HEK293T (cell line): Measurements from ENCODE around the gene TMEM179.

ENCODE experiments used
- CTCF ChIA-PET: fragments of 350-600 bp; formaldehyde crosslinking; extraction: SDS; loops from one replicate; lab custom pipeline; 2021; ENCODE audit warnings: antibody characterized with exemption, inconsistent platforms; lab: Yijun Ruan, JAX
- POLR2A ChIA-PET: fragments of 350-600 bp; formaldehyde crosslinking; extraction: SDS; loops from one replicate; lab custom pipeline; 2020; ENCODE audit warnings: antibody characterized with exemption, inconsistent platforms; lab: Yijun Ruan, JAX
- DNase-seq: peaks from one replicate; pipeline ENCODE4 v3.0.0; 2012; ENCODE audit warnings: mixed read lengths; ENCODE audit errors: extremely low spot score
- ARNT ChIP-seq: fragments of 450-650 bp; IDR thresholded peaks from 2 replicates; pipeline ENCODE4 v1.6.1; 2017; ENCODE audit warnings: mild to moderate bottlenecking
- BHLHE40 ChIP-seq: fragments of 450-650 bp; IDR thresholded peaks from 2 replicates; pipeline ENCODE4 v1.6.1; 2016; ENCODE audit warnings: mild to moderate bottlenecking, moderate library complexity, borderline replicate concordance
- CTBP1 ChIP-seq: fragments of 450-650 bp; IDR thresholded peaks from 2 replicates; pipeline ENCODE4 v1.6.1; 2016; ENCODE audit warnings: borderline replicate concordance
- ELF4 ChIP-seq: fragments of 450-650 bp; IDR thresholded peaks from 2 replicates; pipeline ENCODE4 v1.6.1; 2017; ENCODE audit warnings: antibody characterized with exemption
- FOXA1 ChIP-seq: fragments of 450-650 bp; IDR thresholded peaks from 2 replicates; pipeline ENCODE4 v1.6.1; 2016; ENCODE audit warnings: mild to moderate bottlenecking
- FOXK2 ChIP-seq: fragments of 450-650 bp; IDR thresholded peaks from 2 replicates; pipeline ENCODE4 v1.6.1; 2016; ENCODE audit warnings: mild to moderate bottlenecking
- FOXM1 ChIP-seq: fragments of 450-650 bp; IDR thresholded peaks from 2 replicates; pipeline ENCODE4 v1.6.1; 2017; ENCODE audit warnings: mild to moderate bottlenecking, borderline replicate concordance
- HDGF ChIP-seq: fragments of 450-650 bp; IDR thresholded peaks from 2 replicates; pipeline ENCODE4 v1.6.1; 2017; ENCODE audit warnings: antibody characterized with exemption, borderline replicate concordance
- L3MBTL2 ChIP-seq: fragments of 450-650 bp; conservative IDR thresholded peaks from 2 replicates; pipeline ENCODE4 v1.6.1; 2016; ENCODE audit warnings: mild to moderate bottlenecking
- LEF1 ChIP-seq: fragments of 450-650 bp; IDR thresholded peaks from 2 replicates; pipeline ENCODE4 v1.6.1; 2017; ENCODE audit warnings: mild to moderate bottlenecking, borderline replicate concordance
- NFRKB ChIP-seq: fragments of 450-650 bp; IDR thresholded peaks from 2 replicates; pipeline ENCODE4 v1.6.1; 2016; ENCODE audit warnings: mild to moderate bottlenecking, moderate library complexity
- PKNOX1 ChIP-seq: fragments of 450-650 bp; IDR thresholded peaks from 2 replicates; pipeline ENCODE4 v1.6.1; 2016
- SP1 ChIP-seq: fragments of 450-650 bp; IDR thresholded peaks from 2 replicates; pipeline ENCODE4 v1.6.1; 2017
- SUZ12 ChIP-seq: fragments of 450-650 bp; IDR thresholded peaks from 2 replicates; pipeline ENCODE4 v1.6.1; 2016; ENCODE audit warnings: mild to moderate bottlenecking
- TARDBP ChIP-seq: fragments of 450-650 bp; IDR thresholded peaks from 2 replicates; pipeline ENCODE4 v1.6.1; 2016
- ZNF384 ChIP-seq: fragments of 450-650 bp; IDR thresholded peaks from 2 replicates; pipeline ENCODE4 v1.6.1; 2016

Gene TMEM179

GRCh38 chr14:104561124-104561557, 43.4 kb downstream of the TMEM179 start:
- DNase-seq, result no peak
- POLR2A ChIA-PET, result no interaction called here
- CTCF ChIA-PET, result no interaction called here
- no peak for TF ChIP-seq FOXA1
- TF ChIP-seq SP1, result no peak
- no peak for TF ChIP-seq ELF4
- no peak for TF ChIP-seq CTBP1
- TF ChIP-seq NFRKB, result no peak
- no peak for TF ChIP-seq PKNOX1
- no peak for TF ChIP-seq LEF1
- TF ChIP-seq ZNF384, result no peak
- TF ChIP-seq SUZ12, result no peak

GRCh38 chr14:104560586-104560945, 44.0 kb downstream of the TMEM179 start:
- POLR2A ChIA-PET, result no interaction called here
- CTCF ChIA-PET, result no interaction called here
- no peak for DNase-seq
- TF ChIP-seq HDGF, result no peak
- TF ChIP-seq FOXK2, result no peak
- no peak for TF ChIP-seq CTBP1
- TF ChIP-seq TARDBP, result no peak
- no peak for TF ChIP-seq ELF4
- TF ChIP-seq PKNOX1, result no peak
- no peak for TF ChIP-seq ZNF384
- no peak for TF ChIP-seq BHLHE40
- TF ChIP-seq L3MBTL2, result no peak
- TF ChIP-seq FOXM1, result no peak
- TF ChIP-seq SP1, result no peak
- no peak for TF ChIP-seq SUZ12
- no peak for TF ChIP-seq FOXA1
- no peak for TF ChIP-seq NFRKB
- TF ChIP-seq LEF1, result no peak

GRCh38 chr14:104559804-104560585, 44.6 kb downstream of the TMEM179 start:
- no peak for TF ChIP-seq L3MBTL2
- TF ChIP-seq NFRKB, result no peak
- TF ChIP-seq SP1, result no peak
- TF ChIP-seq PKNOX1, result no peak
- TF ChIP-seq BHLHE40, result no peak
- TF ChIP-seq FOXK2, result no peak
- TF ChIP-seq ZNF384, result no peak
- no peak for TF ChIP-seq CTBP1
- no peak for TF ChIP-seq FOXM1
- no peak for DNase-seq
- POLR2A ChIA-PET, result no interaction called here
- CTCF ChIA-PET, result no interaction called here

- CTCF ChIA-PET, result no interaction called here
- POLR2A ChIA-PET, result no interaction called here
- DNase-seq, result no peak
- TF ChIP-seq TARDBP (no peak), HDGF (no peak), NFRKB (no peak), FOXM1 (no peak), FOXA1 (no peak)
Observed at GRCh38 chr14:104559028-104559803, 45.4 kb downstream of the TMEM179 start.

- TF ChIP-seq CTBP1 (no peak), NFRKB (no peak), TARDBP (no peak), HDGF (no peak), SUZ12 (no peak), FOXK2 (no peak), ARNT (no peak), ZNF384 (no peak), FOXM1 (no peak)
- DNase-seq, result no peak
- ChIA-PET CTCF (interaction anchor here (0.6 kb wide), 1 partner anchor 71 kb away, joined by 3 read pairs; no protein-coding TSS in a partner anchor), POLR2A (no interaction called here)
Observed at GRCh38 chr14:104558231-104559027, 46.1 kb downstream of the TMEM179 start.

- CTCF ChIA-PET, result no interaction called here
- TF ChIP-seq CTBP1 (no peak), ELF4 (no peak), BHLHE40 (no peak), L3MBTL2 (no peak), FOXK2 (no peak), HDGF (no peak), ZNF384 (no peak), NFRKB (no peak), LEF1 (no peak), FOXM1 (no peak), PKNOX1 (no peak), SP1 (no peak), ARNT (no peak), SUZ12 (no peak), FOXA1 (no peak)
Observed at GRCh38 chr14:104557766-104558165, 46.8 kb downstream of the TMEM179 start.

More at GRCh38 chr14:104557766-104558165, 46.8 kb downstream of the TMEM179 start:
- POLR2A ChIA-PET, result no interaction called here
- no peak for DNase-seq
